ENCODE measurements around the gene TLX2.

TLX2 gene

DNA sequence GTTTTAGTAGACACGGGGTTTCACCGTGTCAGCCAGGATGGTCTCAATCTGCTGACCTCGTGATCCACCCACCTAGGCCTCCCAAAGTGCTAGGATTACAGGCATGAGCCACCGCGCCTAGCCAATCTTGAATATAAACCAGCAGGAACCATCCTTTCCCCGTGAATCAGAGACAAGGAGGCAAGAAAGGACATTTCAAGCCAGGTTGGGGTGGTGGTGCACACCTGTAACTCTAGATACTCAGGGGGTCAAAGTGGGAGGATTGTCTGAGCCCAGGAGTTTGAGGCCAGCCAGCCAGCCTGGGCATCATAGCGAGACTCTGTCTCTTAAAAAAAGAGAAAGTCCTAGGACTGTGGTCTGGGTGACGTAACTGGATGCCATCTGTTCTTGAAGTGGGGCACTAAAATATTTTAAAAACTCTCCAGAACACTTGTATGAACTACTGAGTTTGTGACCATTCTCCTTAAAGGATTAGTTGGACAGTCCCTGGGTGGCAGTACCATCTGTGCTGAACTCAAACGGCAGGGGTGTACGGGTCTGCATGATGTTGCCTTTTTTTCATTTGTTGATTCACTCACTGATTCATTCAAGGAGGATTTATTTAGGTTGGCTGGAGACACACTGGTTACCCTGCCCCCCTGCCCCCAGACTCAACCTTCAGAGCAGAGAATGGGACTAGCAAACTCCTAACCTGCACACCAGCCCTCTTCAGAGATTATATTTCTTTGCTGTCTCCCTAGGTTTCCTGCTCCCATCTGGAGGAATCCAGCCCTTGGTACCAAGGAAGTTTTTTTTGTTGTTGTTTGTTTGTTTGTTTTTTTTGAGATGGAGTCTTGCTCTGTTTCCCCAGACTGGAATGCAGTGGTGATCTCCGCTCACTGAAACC is 2.9 kb upstream of the TLX2 start:
- no peak for DNase-seq (ENCODE audit: low read depth)

DNA sequence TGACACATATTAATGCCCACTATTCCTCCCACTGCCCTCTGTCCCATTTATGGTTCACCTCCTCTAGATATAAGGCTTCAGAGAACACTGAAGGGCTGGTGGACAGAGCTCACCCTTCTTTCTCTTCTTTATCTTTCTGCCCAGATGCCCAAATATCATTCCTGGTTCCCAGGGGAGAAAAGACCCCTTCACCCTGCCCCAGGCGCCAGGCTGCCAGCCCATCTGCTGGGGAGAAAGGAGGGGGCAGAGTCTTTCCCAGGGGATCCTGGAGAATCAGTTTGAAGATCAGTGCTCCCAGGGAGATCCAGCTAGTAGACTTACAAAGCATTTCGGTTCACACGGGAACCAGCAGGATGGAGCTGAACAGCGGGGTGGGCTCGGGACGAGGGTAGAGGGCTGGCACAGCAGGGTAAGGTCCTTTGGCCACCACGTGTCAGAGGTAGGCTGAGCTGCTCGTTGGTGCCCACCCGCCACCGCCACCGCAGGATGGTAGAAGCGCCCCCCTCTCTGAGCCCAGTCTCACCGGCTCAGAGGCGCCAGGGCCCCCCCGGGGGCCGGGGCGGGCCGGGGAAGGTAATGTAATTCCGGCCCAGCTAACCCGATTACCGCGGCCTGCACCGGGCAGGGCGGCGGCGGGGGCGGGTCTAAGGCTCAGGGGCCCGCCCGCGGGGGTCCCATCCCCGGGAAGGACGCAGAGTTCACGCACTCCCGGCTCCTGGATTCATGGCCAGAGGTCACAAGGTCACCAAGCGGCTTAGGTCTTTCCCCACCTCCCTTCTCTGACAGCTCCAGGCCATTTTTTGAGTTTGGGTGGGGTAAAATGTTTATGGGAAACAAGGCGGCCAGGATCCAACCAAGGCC is 1.3 kb upstream of the TLX2 start:
- DNase-seq (ENCODE audit: low read depth), result no peak

DNA sequence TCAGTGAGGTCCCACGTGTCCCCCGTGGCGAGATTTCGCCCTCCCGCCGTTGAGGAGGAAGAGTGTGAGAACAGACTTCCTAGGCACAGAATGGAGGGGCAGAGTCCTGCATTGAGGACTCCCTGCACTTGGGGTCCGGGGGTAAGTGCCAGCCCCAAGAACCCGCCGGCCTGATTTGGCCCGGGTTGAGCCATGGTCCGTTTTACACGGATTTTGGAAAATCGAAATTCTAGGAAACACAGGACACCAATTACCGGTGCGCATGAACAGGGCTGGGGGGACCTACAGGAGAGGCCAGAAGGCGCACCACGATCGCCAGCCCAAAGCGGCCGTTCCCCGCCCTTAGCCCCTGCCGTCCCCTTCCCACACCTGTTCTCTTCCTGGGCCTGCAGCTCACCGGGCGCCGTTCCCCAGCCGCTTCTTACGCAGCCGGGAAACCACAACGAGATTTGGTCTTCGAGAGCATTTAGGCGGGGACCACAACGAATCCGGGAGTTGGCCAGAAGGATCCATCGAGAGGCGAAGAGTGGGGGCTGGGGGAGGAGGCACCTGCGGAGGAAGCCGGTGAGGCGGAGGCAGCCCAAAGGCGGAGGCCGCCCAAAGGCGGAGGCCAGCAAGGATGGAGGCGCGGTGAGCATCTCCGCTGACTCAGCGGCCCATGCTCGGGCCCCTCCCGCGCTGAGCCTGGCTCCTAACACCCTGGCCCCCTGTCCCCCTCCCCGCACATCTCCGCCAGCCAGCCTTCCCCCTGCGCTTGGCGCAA is 464 bp upstream of the TLX2 start:
- no peak for DNase-seq (ENCODE audit: low read depth)

DNA sequence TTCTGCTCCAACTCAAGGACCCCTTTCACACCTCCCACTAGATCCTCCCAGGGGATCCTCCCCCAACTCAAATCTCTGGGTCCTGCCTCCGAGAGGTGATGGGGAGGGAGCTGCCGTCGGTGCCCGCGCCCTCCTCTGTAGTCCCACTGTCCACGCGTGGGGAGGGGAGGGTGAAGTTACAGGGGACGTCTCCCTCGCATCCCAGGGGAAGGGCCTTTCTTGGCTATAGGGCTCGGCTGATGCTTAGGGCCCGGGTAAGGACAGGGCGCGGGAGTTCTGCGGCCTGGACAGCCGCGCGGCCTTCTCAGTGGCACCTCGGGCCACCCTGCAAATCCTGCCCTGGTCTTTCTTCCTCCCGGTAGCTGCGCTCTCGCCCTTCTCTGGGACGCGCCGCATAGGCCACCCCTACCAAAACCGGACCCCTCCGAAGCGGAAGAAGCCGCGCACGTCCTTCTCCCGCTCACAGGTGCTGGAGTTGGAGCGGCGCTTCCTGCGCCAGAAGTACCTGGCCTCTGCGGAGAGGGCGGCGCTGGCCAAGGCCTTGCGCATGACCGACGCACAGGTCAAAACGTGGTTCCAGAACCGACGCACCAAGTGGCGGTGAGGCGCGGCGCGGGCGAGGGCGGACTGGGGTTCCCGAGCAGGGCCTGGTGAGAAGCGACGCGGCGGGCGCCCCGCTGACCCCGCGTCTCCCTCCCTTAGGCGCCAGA is 1.2 kb downstream of the TLX2 start:
- no peak for DNase-seq (ENCODE audit: low read depth)

DNA sequence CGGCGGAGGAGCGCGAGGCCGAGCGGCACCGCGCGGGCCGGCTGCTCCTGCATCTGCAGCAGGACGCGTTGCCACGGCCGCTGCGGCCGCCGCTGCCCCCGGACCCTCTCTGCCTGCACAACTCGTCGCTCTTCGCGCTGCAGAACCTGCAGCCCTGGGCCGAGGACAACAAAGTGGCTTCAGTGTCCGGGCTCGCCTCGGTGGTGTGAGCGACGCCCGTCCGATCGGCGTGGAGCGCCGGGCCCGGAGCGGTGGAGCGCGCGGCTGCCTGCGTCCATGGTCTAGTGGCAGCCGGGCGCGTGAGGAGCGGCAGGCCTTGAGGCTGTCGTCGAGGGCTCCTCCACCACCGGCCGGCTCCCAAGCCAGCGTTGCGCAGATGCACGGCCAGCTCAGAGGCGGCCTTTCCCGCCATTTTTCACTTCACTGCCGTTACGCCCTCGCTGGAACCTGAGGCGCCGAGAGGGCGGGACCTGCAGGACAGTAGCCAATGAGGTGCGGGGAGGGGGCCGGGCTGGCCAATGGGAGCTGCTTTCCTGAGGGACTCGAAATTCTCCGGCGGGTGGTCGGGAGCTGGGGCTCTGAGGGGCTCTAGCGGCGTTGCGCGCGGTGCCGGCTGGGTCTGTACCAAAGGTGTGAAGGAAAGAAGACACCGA is 1.9 kb downstream of the TLX2 start:
- DNase-seq (ENCODE audit: low read depth), result peak; percentile 55

DNA sequence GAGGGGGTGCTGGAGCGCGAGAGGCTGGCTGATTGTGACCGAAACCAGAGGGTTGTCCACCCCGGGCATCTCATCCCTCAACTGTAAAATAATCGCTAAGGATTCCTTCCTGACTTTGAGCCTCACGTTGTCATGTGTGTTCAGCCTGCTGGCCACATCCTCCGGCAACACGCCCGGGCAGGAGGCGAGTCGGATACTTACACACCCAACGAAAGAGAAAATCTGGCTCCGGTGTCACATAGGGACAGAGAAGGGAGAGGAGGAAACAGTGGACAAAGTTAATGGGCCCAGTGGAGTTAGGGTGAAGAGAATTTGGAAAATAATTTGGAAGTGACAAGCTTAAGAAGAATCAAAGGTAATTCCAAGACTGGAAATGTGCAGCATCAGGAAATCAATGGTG is 2.4 kb downstream of the TLX2 start:
- no peak for DNase-seq (ENCODE audit: low read depth)

DNA sequence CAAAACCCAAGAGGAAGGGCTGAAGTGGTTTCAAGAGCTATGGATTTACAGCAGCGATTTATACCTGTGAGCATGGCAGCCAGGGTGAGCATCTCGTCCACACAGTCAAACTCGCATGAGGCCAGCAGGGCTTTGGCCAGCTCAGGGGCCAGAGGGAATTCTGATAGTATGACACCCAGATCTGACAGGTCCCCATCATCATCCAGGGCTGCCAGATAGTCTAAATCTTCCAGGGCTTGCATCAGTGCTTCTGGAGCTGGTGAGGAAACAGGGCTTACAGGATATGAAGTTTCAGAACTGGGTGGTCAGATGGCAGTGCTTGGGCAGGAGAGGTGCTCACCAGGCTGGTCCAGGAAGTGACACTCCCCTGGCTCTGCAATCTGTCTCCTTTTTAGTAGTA is 8.3 kb downstream of the TLX2 start:
- DNase-seq (ENCODE audit: low read depth), result no peak

DNA sequence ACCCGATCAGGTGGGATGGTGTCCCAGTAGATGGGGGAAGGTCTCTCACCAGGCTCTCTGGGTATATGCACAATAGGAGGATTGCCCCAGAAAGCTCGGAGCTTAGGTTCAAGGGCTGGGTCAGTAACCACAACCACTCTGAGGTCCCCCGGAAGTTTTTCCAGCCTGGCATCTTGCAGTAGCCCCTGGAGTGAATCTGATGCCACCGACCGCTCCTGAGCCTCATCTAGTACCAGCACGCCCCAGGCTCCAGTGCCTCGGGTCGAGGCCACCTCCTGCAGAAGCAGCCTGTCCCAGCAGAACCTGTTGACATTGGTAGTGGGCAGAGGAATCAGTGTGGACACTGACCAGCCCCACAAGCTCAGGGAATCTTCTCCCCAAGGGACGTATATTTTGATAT is 9.8 kb downstream of the TLX2 start:
- DNase-seq (ENCODE audit: low read depth), result no peak

DNA sequence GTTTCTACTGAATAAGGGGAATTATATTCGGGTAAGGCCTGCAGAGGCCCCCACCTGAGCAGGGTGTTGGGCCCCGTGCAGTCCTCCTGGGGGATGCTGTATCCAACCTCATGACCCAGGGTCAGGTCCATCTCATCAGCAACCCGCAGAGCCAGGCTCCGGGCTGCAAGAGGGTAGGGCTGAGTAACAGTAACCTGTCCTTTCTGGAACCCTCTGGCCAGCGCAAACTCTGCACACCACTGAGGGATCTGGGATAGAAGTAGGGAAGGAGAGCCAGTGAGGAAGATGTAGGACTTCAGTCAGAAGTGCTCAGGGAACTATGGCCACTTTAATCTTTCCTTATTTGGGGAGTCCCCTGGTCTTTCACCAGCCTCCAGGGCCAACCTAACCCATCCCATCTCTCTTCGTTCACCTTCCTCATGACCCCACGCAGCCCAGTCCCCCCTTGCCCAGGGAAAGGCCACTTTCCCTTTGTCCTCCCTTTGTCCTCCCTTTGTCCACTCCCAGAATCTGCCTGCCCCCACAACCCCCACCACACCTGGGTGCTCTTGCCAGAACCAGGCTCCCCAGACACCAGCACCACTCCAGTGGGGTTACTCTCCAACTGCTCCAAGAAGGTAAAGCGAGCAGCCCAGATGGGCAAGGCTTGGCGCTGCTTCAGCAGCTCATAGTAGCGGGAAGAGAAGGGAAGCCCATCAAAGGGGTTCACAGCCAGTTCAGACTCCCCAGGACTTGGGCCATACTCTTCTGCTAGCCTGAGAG is 10.9 kb downstream of the TLX2 start:
- no peak for DNase-seq (ENCODE audit: low read depth)

DNA sequence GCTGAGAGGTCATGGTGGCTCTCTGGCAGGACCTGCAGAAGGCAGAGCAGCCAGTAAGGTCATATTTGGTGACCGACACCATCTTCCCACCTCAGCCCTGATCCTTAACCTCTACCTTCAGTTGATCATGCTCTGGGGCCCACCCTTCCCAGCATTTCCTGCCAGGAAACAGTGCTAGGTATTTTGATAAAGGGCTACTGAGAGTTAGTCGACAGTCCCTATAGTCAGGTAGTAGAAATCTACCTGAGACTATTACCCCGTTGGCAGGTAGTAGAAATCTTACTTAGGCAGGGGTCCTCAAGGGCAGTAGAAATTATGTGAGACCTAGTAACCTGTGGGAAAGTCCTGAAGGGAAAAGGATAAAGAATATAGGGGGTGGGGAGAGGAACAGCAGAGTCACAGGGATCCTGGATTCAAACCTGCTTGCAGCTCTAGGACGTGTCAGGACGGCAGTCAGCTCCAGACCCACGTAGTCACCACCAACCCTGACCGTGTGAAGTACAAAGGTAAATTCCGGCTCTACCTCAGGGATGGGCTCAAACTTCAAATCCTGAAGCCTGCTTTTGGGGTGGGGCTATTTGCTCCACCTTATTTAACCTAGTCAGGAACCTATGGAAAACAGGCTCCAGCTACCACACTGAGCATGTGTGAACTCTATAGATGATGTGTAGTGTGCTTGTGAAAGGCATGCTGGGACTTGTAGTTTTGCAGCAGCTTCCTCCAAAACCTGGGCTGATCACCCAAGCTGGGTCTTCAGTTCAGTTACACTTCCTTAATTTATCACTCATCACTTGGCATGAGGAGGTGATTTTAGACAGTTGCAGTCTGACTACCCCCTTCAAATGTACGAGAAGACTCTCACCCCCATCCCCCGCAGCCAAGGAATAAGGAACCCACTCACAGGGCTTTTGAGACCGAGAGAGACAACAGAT is 11.7 kb downstream of the TLX2 start, which contains the start of gene DQX1:
Gene DQX1 (minus strand): TSS at position 515 of the 932 bp plus-strand sequence. CDS start 502 bp downstream, at position 13.
- DNase-seq (ENCODE audit: low read depth), result no peak

DNA sequence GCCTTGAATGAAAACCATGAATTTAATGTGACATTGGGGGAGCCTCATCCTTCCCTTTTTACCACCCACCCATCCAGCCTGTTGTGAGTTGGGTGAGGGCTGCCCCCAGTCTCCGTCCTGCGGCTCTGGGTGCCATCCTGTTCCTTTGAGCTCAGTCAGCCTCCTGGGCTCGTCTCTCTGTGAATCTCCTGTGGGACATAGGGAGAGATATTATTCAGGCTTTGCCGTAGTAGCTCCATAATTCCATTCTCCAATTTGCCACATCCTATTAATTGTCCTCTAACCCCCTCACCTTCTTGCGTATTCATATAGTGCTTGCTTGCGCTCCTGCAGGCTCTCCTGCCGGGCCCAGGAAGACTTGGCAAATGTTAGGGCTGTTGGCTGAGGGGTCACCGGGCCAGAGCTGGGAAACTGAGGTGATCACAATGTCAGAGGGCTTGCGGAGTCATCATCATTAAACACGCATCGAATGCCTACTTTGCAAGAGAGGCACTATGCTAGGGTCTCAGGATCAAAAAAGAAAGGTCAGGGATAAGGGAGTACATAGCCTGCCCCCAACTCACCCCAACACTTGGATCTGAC is 12.5 kb downstream of the TLX2 start:
- DNase-seq (ENCODE audit: low read depth), result no peak

DNA sequence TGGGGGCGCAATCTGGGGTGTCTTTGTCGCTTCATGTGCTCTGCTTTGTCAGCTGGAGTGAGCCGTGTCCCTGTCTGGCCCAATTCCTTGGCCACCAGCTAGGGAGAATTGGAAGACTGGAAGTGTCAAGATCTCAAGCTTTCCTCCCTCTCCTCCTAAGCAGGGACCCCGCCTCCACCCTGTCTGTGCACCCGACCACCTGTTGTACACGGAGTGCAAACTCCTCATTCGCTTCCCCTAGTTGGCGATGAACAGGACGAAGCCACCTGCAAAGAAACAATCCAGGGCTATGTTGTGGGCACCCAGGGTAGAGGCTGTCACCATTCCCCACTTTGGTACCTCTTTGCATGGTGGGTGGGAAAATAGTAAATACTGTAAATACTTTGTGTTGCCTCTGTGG is 13.5 kb downstream of the TLX2 start:
- DNase-seq (ENCODE audit: low read depth), result no peak

DNA sequence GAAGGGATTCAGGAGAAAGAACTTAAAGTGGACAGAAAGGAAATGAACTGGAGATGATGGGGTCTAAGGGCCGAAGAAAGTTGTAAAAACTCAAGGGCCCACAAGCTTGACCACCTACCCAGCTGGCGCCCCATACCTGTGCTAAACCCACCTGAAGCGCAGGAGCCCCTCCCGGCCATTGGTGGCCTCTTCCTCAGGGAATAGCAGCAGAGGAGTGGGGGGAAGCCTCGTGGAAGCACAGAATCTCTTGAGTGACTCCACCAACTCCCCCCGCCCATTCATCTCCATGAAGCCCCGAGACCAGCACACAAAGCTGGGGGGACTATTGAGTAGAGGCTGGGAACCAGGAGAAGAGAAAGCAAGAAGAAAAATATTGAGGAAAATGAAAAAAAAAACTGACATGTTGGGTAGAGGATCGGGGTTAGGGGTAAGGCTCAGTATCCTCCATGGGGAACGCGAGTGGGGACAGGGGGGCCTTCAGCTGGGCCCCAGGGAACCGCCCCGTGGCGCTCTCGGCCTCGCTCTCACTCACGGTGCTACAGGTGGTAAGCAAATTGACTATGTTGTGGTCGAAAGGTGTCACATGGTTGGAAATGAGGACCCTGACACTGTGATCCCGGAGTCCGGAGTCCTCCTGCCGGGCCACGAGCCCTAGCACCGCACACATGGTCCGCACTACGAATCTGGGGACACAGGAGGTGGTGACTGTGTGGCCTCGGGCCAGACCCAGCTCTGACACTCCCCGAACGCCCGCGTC is 14.5 kb downstream of the TLX2 start:
- DNase-seq (ENCODE audit: low read depth), result no peak

DNA sequence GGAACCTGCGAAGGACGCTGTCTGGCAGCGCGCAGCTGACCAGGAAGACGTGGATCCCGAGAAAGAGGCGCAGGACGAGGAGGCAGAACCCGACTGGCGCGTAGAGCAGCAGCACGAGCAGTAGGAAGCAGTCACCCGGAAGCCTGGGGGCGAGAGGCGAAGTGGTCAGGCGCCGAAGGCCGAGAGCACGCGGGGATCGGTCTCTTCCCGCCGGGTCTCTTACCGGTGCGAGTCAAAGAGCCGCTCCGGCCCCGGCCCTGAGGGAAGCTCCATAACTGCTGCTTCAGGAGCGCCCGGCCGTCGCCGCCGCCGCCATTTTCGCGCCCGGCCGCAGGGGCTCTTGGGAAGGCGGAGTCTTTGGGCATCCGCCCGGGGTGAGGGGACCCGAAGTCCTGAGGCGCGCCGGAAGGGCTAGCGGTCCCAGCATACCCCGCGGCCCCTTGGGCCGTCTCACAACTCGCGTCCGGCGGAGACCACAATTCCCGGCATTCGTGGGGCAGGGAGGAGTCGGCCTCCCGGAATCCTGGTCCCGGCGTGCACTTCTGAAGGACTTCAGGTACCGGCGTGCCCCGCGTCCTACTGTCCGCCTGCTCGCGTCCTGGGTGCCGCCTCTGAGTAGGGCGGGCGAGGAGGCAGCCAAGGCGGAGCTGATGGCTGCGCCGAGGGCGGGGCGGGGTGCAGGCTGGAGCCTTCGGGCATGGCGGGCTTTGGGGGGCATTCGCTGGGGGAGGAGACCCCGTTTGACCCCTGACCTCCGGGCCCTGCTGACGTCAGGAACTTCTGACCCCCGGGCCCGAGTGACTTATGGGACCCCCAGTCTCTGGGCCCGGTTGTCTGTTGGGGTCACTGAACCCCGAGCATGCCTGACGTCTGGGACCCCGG is 15.3 kb downstream of the TLX2 start, which contains the start of the genes AUP1 and HTRA2:
Gene AUP1 (minus strand): TSS at position 350 of the 882 bp plus-strand sequence. CDS start 77 bp downstream, at position 273.
Gene HTRA2 (plus strand): TSS at position 577 of the 882 bp plus-strand sequence. CDS start 74 bp downstream, at position 651.
- peak; percentile 73 for DNase-seq (ENCODE audit: low read depth)

DNA sequence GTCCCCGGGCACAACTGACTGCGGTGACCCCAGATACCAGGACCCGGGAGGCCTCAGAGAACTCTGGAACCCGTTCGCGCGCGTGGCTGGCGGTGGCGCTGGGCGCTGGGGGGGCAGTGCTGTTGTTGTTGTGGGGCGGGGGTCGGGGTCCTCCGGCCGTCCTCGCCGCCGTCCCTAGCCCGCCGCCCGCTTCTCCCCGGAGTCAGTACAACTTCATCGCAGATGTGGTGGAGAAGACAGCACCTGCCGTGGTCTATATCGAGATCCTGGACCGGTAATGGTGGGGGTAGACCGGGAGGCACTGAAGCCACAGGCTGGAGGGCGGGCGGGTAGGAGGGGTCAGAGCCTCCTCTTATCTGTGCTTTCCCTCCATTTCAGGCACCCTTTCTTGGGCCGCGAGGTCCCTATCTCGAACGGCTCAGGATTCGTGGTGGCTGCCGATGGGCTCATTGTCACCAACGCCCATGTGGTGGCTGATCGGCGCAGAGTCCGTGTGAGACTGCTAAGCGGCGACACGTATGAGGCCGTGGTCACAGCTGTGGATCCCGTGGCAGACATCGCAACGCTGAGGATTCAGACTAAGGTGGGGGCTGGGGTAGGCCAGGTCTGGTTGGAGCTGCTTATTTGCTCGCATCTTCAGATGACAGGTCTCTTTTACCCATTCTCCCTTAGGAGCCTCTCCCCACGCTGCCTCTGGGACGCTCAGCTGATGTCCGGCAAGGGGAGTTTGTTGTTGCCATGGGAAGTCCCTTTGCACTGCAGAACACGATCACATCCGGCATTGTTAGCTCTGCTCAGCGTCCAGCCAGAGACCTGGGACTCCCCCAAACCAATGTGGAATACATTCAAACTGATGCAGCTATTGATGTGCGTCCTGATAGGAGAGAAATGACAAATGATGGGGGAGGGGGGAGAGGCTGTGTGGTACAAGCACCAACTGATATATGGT is 16.3 kb downstream of the TLX2 start:
- no peak for DNase-seq (ENCODE audit: low read depth)

DNA sequence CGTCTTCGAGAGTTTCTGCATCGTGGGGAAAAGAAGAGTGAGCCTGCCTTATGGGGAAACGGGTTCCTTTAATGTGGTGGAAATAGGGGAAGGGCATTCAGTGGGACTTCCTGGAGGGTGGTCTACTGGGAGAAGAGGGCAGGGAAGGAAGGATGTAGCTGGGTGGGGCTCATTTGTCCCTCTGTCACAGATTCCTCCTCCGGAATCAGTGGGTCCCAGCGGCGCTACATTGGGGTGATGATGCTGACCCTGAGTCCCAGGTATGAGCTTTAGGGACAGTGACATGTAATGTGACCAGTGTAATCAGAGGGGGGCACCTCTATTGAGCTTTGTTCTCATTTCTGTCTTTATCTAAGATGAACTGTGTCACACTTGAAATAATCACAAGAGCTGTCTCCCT is 17.4 kb downstream of the TLX2 start:
- DNase-seq (ENCODE audit: low read depth), result no peak

All from activated T-helper 1 cell treated with Interleukin-2 at 50 U/mL for 16 hours (primary cell).